T-cell (primary cell): ENCODE data around the gene TRIM27. TPM values are rescaled to one million over a fixed set of nuclear protein-coding genes. Genes with fewer than 3 reads are reported as not detected.

Experiments
- ATAC-seq, 4 experiments: fragments of 200-7000 bp in 3 of 4; fragments of 150-1000 bp in 1 of 4; cut with Tn5 transposase; replicated peaks in 1 of 4; 1 replicate in 3 of 4; 2 replicates in 1 of 4; pipeline ENCODE4 v1.10.0; 2021; ENCODE audit warnings: moderate library complexity in 3 of 4, mild to moderate bottlenecking in 2 of 4, moderate number of reproducible peaks in 1 of 4
- CTCF ChIA-PET, 2 donors: fragments of 300-600 bp; sonication (Branson Sonifier 250); formaldehyde crosslinking; loops; one replicate each; lab custom pipeline; 2022; ENCODE audit warnings: antibody characterized with exemption in 2 of 2; lab: Charles Lee
- POLR2A ChIA-PET, 2 donors: fragments of 300-600 bp; sonication (Branson Sonifier 250); formaldehyde crosslinking; loops; one replicate each; lab custom pipeline; 2022; ENCODE audit warnings: antibody characterized with exemption in 2 of 2; lab: Charles Lee
- DNase-seq, 35 experiments: peaks; one replicate each; pipeline versions ENCODE4 v3.0.0 to v3.0.0-alpha.2; 2013 to 2023
- H3K27ac ChIP-seq: one replicate; pipeline ENCODE4 v1.5.1; 2013; ENCODE audit warnings: low read length
- H3K27me3 ChIP-seq, 2 experiments: replicated peaks in 1 of 2; 1 replicate in 1 of 2; 2 replicates in 1 of 2; pipeline versions ENCODE4 v1.6.1 to v1.7.0; 2013; ENCODE audit warnings: low read length in 1 of 2, mixed read lengths in 1 of 2; ENCODE audit not compliant: control insufficient read depth in 2 of 2, insufficient read depth in 2 of 2; ENCODE audit errors: extremely low read depth in 1 of 2
- H3K36me3 ChIP-seq, 2 donors: 1 replicate in 1 of 2; 2 replicates in 1 of 2; pipeline versions ENCODE4 v1.6.1 to v1.7.0; 2013; ENCODE audit warnings: low read length in 1 of 2; ENCODE audit not compliant: control insufficient read depth in 2 of 2, insufficient read depth in 1 of 2; ENCODE audit errors: extremely low read depth in 1 of 2
- H3K4me1 ChIP-seq, 2 experiments: 1 replicate in 1 of 2; 2 replicates in 1 of 2; pipeline versions ENCODE4 v1.6.1 to v1.7.0; 2013; ENCODE audit warnings: low read length in 2 of 2, mixed read lengths in 1 of 2; ENCODE audit not compliant: insufficient read depth in 2 of 2, control insufficient read depth in 1 of 2; ENCODE audit errors: extremely low read depth in 1 of 2
- H3K4me3 ChIP-seq, 2 donors: 1 replicate in 1 of 2; 2 replicates in 1 of 2; pipeline versions ENCODE4 v1.5.1 to v1.7.0; 2013; ENCODE audit warnings: mild to moderate bottlenecking in 2 of 2, low read length in 1 of 2, moderate library complexity in 1 of 2; ENCODE audit not compliant: control insufficient read depth in 1 of 2; ENCODE audit errors: extremely low read depth in 1 of 2
- H3K9me3 ChIP-seq: 2 replicates; pipeline ENCODE4 v1.7.0; 2013
- H3K27ac Mint-ChIP-seq, 2 donors: one replicate each; pipeline ENCODE4 v1.8.0; 2020 to 2021; ENCODE audit warnings: mild to moderate bottlenecking in 2 of 2, mixed read lengths in 2 of 2
- H3K27me3 Mint-ChIP-seq, 2 donors: one replicate each; pipeline ENCODE4 v1.8.0; 2021 to 2022; ENCODE audit warnings: mixed read lengths in 2 of 2
- H3K36me3 Mint-ChIP-seq: one replicate; pipeline ENCODE4 v1.8.0; 2021; ENCODE audit warnings: mixed read lengths
- H3K4me1 Mint-ChIP-seq, 3 donors: one replicate each; pipeline ENCODE4 v1.8.0; 2020 to 2022; ENCODE audit warnings: mixed read lengths in 3 of 3, mild to moderate bottlenecking in 1 of 3
- H3K4me3 Mint-ChIP-seq, 3 donors: one replicate each; pipeline ENCODE4 v1.8.0; 2020 to 2022; ENCODE audit warnings: mild to moderate bottlenecking in 3 of 3, mixed read lengths in 3 of 3, moderate library complexity in 3 of 3
- H3K9me3 Mint-ChIP-seq, 3 donors: one replicate each; pipeline ENCODE4 v1.8.0; 2020 to 2022; ENCODE audit warnings: mixed read lengths in 3 of 3
- WGBS: methylation state at CpG from one replicate; pipeline ENCODE4 v1.1.5; 2013; ENCODE audit warnings: missing lambda C conversion rate; ENCODE audit not compliant: insufficient coverage; 5-methylcytosine and 5-hydroxymethylcytosine counted together
- total RNA-seq, 35 experiments: library from RNA in 6 of 35; stranded (reverse) in 6 of 35; fragments of 120-200 nt in 1 of 35; gene quantifications; one replicate each; pipeline versions ENCODE4 v1.2.1 to v1.2.4 and lab custom pipeline; 2013 to 2026

The TRIM27 gene
- total RNA-seq, 5 donors from 2014 or later (not counting 1 experiment from before 2014, with no cell fraction given) = 27.2 to 91.7 (median 86.9) TPM

DNA sequence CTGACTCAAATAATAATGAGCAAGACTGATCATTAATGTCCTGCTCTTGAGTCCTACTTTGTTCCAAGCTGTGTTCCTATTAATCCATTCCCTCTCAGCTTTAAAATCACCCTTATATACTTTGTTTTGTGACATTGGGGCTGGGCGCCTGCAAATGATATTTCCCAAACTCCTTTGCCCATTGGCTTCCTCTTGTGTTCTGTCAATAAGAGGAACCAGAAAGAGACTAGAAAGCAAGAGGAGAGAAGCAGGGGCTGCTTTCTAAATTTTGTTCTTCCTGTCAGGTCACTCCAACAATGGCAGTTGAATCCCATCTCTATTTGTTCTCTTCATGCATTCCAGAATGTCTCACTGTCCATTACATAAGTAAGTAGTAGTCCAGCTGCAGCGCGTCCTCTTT, 21.6 kb upstream of the TRIM27 start:
- no peak overlapping the region for H3K4me3 Mint-ChIP-seq
- no peaks in the 10 kb centered on the region for H3K36me3 Mint-ChIP-seq
- Histone ChIP-seq H3K36me3 (no peaks in the 10 kb centered on the region), H3K4me3 (no peak overlapping the region), H3K9me3 (no peaks in the 10 kb centered on the region), H3K27ac (no peak overlapping the region), H3K27me3 (no peaks in the 10 kb centered on the region), H3K4me1 (peaks cover 22 to 28% of the 10 kb centered on the region in 2 experiments)
- no peak for ATAC-seq
- H3K27ac Mint-ChIP-seq = no peak overlapping the region
- CTCF ChIA-PET = interaction anchor here in 1 of 2 donors (1.0 kb wide), 1 partner anchor 108 kb away, joined by 4 read pairs; no protein-coding TSS in a partner anchor
- peaks cover 0 to 2% of the 10 kb centered on the region in 2 donors for H3K27me3 Mint-ChIP-seq
- POLR2A ChIA-PET = interaction anchor here in 1 of 2 donors (0.5 kb wide), 1 partner anchor 67 kb away, joined by 5 read pairs; no protein-coding TSS in a partner anchor
- no peak for DNase-seq
- no peaks in the 10 kb centered on the region for H3K9me3 Mint-ChIP-seq
- peaks cover 40 to 45% (median 44%) of the 10 kb centered on the region in 3 donors for H3K4me1 Mint-ChIP-seq
- WGBS = 100% methylated on average over 2 of the region's 3 CpGs

DNA sequence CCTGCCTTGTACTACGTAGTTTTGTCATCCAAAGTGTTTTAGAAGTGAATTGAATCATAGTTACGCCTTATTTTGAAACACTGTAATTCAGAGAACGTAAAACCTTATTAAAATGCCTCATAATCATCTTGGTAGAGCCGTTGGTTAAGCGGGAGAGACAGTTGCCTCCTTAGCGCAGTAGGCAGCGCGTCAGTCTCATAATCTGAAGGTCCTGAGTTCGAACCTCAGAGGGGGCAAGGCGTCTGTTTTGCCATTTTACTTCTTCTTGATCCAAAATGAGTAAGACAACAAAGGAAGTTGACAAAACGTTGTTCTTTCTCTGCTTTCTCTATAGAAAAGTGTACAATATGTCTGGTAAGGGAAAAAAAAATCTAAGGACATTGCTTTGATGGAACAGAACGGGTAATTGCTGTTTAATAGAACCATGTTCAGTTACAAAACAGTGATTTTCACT, 20.7 kb upstream of the TRIM27 start:
- CTCF ChIA-PET = no interaction called here
- Mint-ChIP-seq H3K27me3 (peaks cover 0 to 2% of the 10 kb centered on the region in 2 donors), H3K4me3 (peak overlapping the region; percentile 83 to 85 (median 83)), H3K4me1 (peaks cover 47 to 54% (median 50%) of the 10 kb centered on the region in 3 donors), H3K36me3 (no peaks in the 10 kb centered on the region), H3K9me3 (no peaks in the 10 kb centered on the region), H3K27ac (peak overlapping the region; percentile 85 to 88)
- Histone ChIP-seq H3K27ac (peak overlapping the region; percentile 79), H3K9me3 (no peaks in the 10 kb centered on the region), H3K4me3 (peak overlapping the region; percentile 50 to 84), H3K4me1 (peaks cover 24 to 33% of the 10 kb centered on the region in 2 experiments), H3K36me3 (no peaks in the 10 kb centered on the region), H3K27me3 (no peaks in the 10 kb centered on the region)
- 0% methylated on average over 7 of the region's 12 CpGs for WGBS
- DNase-seq = peak in 33 of 35 experiments; percentile 25 to 88 (median 55)
- POLR2A ChIA-PET = no interaction called here
- ATAC-seq = peak; percentile 32 to 43 (median 37)

DNA sequence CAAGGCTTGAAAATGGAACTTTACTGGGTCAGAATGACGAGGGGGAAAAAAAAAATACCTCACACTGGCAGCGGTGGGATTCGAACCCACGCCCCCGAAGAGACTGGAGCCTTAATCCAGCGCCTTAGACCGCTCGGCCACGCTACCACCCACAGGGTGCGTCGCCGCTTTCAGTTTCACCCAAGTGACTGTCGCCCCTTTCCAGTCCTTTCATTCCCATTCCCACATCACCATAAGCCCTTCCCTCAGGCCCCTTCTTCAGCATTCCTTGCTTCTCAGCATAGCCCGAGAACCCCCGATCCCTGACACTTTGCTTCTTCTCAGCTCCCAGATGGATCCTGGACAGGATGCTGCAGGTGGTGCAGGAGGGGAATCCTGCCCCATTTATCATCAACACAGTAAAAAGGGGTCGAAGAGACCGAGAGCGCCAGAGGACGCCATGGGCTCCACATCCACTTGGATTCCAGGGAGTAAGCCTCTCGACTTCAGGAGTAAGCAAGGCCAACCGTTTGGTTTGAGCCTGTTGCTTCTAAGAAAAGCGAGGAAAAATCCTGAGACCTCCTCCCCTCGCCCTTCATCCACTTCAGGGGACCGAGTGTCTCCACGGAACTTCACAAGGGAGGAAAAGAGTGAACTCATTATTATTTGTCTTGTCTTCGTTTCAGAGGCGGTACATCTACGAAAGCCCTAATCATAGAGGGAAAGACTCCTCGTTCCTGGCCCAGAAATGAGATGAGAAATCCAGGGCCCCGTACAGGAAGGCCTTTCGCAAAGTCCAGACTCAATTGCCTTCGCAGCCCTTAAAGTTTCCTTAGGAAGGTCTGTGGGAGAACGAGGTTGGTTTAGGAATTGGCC, 20.0 kb upstream of the TRIM27 start:
- ATAC-seq (peak in 3 of 4 experiments; percentile 1 to 7 (median 5)), DNase-seq (peak in 31 of 35 experiments; percentile 31 to 71 (median 47))
- ChIA-PET CTCF (interaction anchor here (0.6 to 0.7 kb wide), 2 partner anchors 19 to 62 kb away, joined by 3 to 4 read pairs; no protein-coding TSS in a partner anchor), POLR2A (interaction anchor here in 1 of 2 donors (0.6 kb wide), 1 partner anchor 97 kb away, joined by 3 read pairs; no protein-coding TSS in a partner anchor)
- H3K9me3 Mint-ChIP-seq = no peaks in the 10 kb centered on the region
- no peaks in the 10 kb centered on the region for H3K27me3 ChIP-seq
- no peaks in the 10 kb centered on the region for H3K36me3 Mint-ChIP-seq
- peaks cover 24 to 33% of the 10 kb centered on the region in 2 experiments for H3K4me1 ChIP-seq
- H3K27me3 Mint-ChIP-seq = peaks cover 0 to 2% of the 10 kb centered on the region in 2 donors
- H3K27ac Mint-ChIP-seq = peak overlapping the region; percentile 85 to 88
- peaks cover 47 to 56% (median 50%) of the 10 kb centered on the region in 3 donors for H3K4me1 Mint-ChIP-seq
- 12% methylated on average over 21 of the region's 33 CpGs for WGBS
- no peaks in the 10 kb centered on the region for H3K36me3 ChIP-seq
- peak overlapping the region; percentile 79 for H3K27ac ChIP-seq
- peak overlapping the region; percentile 83 to 85 (median 83) for H3K4me3 Mint-ChIP-seq
- H3K9me3 ChIP-seq = no peaks in the 10 kb centered on the region
- H3K4me3 ChIP-seq = peak overlapping the region; percentile 50 to 84

- Histone ChIP-seq H3K4me3 (peak overlapping the region; percentile 50 to 84), H3K4me1 (peaks cover 24 to 33% of the 10 kb centered on the region in 2 experiments), H3K9me3 (no peaks in the 10 kb centered on the region), H3K36me3 (no peaks in the 10 kb centered on the region), H3K27ac (peak overlapping the region; percentile 79), H3K27me3 (no peaks in the 10 kb centered on the region)
- H3K9me3 Mint-ChIP-seq = no peaks in the 10 kb centered on the region
- no peaks in the 10 kb centered on the region for H3K36me3 Mint-ChIP-seq
- WGBS = 69% methylated on average over 6 of the region's 6 CpGs
- H3K27ac Mint-ChIP-seq = peak overlapping the region; percentile 85 to 88
- peaks cover 47 to 56% (median 50%) of the 10 kb centered on the region in 3 donors for H3K4me1 Mint-ChIP-seq
- H3K27me3 Mint-ChIP-seq = peaks cover 0 to 2% of the 10 kb centered on the region in 2 donors
- DNase-seq (no peak), ATAC-seq (no peak)
- ChIA-PET CTCF (interaction anchor here (0.6 to 0.7 kb wide), 2 partner anchors 19 to 62 kb away, joined by 3 to 4 read pairs; no protein-coding TSS in a partner anchor), POLR2A (interaction anchor here in 1 of 2 donors (0.6 kb wide), 1 partner anchor 97 kb away, joined by 3 read pairs; no protein-coding TSS in a partner anchor)
- peak overlapping the region; percentile 83 to 85 (median 83) for H3K4me3 Mint-ChIP-seq
Measured at GRCh38 chr6:28943223-28943556, 19.4 kb upstream of the TRIM27 start.

DNA sequence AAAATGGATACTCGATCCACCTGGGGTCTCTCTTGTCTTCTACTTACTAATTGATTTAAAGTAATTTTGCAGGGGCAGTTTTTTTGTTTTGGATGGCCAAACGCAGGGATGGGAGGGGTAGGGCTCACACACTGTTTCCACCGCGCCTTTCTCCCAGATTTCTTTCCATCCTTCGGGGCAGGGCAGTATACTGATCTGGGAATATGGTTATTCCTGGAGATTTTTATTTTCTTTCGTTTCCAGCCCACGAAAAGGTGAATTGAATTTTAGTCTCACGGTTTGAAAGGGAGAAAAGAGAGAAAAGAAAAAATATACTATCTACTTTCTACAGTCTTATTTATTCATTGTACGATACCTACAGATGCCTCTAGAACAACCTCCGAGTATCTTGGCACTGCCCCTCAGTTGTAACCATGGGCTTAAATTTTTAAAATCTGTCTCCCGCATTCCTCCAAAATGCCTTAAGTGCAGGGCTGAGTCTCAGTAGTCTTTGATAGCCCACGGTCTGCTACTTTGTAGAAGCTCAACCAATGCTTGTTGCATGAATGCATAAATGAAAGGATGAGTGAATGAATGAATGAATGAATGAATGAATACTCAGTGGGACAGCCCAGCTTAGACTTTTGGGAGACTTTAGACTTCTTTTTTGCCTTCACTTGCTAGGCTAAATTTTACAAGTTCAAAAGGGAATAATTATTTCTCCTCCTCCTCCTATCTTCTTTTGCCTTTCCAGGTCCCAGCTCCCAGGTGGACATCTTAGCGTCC, 18.1 kb upstream of the TRIM27 start:
- ChIA-PET CTCF (interaction anchor here in 1 of 2 donors (0.9 to 3.5 kb wide), 5 partner anchors 40 to 104 kb away, joined by 3 to 21 read pairs (median 4); no protein-coding TSS in a partner anchor), POLR2A (interaction anchor here in 1 of 2 donors (0.6 kb wide), 1 partner anchor 79 kb away, joined by 3 read pairs; no protein-coding TSS in a partner anchor)
- DNase-seq = peak in 1 of 35 experiments; percentile 17
- Histone ChIP-seq H3K36me3 (no peaks in the 10 kb centered on the region), H3K4me1 (peaks cover 24 to 33% of the 10 kb centered on the region in 2 experiments), H3K9me3 (no peaks in the 10 kb centered on the region), H3K27ac (peak overlapping the region; percentile 71), H3K4me3 (peak overlapping the region; percentile 63 to 72), H3K27me3 (no peaks in the 10 kb centered on the region)
- Mint-ChIP-seq H3K27ac (peak overlapping the region; percentile 87 to 89), H3K4me3 (peak overlapping the region; percentile 83 to 88 (median 85)), H3K36me3 (no peaks in the 10 kb centered on the region), H3K4me1 (peaks cover 52 to 56% (median 54%) of the 10 kb centered on the region in 3 donors), H3K9me3 (no peaks in the 10 kb centered on the region), H3K27me3 (peaks cover 0 to 2% of the 10 kb centered on the region in 2 donors)
- ATAC-seq = no peak
- WGBS = 58% methylated on average over 2 of the region's 13 CpGs
